ENCODE results near the gene TRAPPC10.

DNA sequence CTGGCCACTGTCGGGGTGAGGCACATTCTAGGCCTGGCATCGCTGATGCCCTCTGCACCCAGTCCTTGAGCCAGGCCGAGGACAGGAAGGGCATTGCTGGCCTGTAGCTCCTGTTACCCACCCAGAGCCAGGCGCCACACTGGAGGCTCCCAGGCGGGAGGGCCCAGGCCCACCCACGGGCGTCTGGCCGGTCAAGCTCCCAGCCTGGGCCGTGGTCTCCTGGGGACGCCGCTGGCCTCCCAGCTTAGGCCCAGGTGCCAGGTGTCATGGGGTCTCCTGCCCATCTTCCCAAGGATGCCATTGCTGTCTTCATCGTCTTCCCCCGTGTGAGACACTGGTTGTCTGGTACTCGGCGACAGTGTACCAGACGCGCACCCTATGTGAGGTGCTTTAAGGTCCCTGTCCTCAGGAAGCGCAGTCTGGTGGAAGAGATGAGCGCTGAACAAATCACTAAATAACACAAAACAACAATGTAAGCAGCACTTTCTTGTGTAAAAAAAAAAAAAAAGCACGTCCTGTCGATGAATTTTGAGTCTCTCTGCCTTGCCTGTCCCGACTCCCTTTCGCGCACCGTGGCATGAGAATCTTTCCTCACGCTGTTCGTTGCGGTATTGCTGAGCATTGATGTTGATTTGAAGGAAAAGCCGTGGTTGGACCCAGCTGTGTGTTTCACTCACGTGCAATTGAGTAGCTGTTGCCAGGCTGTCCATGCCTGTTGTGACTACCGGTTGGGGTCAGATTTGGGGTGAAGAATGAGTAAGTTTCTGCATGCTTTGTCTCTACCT is 27.0 kb upstream of the TRAPPC10 start:
- TF ChIP-seq, protein P1, sequence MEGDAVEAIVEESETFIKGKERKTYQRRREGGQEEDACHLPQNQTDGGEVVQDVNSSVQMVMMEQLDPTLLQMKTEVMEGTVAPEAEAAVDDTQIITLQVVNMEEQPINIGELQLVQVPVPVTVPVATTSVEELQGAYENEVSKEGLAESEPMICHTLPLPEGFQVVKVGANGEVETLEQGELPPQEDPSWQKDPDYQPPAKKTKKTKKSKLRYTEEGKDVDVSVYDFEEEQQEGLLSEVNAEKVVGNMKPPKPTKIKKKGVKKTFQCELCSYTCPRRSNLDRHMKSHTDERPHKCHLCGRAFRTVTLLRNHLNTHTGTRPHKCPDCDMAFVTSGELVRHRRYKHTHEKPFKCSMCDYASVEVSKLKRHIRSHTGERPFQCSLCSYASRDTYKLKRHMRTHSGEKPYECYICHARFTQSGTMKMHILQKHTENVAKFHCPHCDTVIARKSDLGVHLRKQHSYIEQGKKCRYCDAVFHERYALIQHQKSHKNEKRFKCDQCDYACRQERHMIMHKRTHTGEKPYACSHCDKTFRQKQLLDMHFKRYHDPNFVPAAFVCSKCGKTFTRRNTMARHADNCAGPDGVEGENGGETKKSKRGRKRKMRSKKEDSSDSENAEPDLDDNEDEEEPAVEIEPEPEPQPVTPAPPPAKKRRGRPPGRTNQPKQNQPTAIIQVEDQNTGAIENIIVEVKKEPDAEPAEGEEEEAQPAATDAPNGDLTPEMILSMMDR (IDR thresholded peaks at IDR 0.05 in 4 of 5, conservative IDR thresholded peaks at IDR 0.05 in 1 of 5) = no peak
- TF ChIP-seq POLR2A (IDR thresholded peaks at IDR 0.05) = no peak
